Mesendoderm (in vitro differentiated cells): ENCODE data around the gene CHMP4A.
"Not testable (repeated sequence)": the region's sequence is repeated elsewhere in the genome, so short reads cannot be mapped to it uniquely, and the experiment has no call there.

Experiments
- DNase-seq: peaks from one replicate; pipeline ENCODE4 v3.0.0; 2013
- H2AK5ac ChIP-seq: 2 replicates; pipeline ENCODE4 v1.6.1; 2013; ENCODE audit warnings: low read length, inconsistent platforms
- H2BK120ac ChIP-seq: 2 replicates; pipeline ENCODE4 v1.6.1; 2013; ENCODE audit warnings: low read depth, mild to moderate bottlenecking, low read length, moderate library complexity, mixed read lengths
- H2BK15ac ChIP-seq: replicated peaks from 2 replicates; pipeline ENCODE4 v1.6.1; 2013; ENCODE audit warnings: low read depth, mild to moderate bottlenecking, moderate library complexity
- H2BK5ac ChIP-seq: 2 replicates; pipeline ENCODE4 v1.6.1; 2013; ENCODE audit warnings: low read length, inconsistent platforms
- H3K18ac ChIP-seq: 2 replicates; pipeline ENCODE4 v1.6.1; 2013; ENCODE audit warnings: mild to moderate bottlenecking, low read length, mixed read lengths
- H3K23ac ChIP-seq: one replicate; pipeline ENCODE4 v1.6.1; 2013; ENCODE audit warnings: low read length
- H3K27ac ChIP-seq: 2 replicates; pipeline ENCODE4 v1.5.1; 2013; ENCODE audit warnings: low read depth, mild to moderate bottlenecking, inconsistent platforms, low read length, moderate library complexity
- H3K27me3 ChIP-seq: 2 replicates; pipeline ENCODE4 v1.6.1; 2013; ENCODE audit warnings: low read length, control low read depth, mild to moderate bottlenecking, inconsistent platforms; ENCODE audit not compliant: insufficient read depth, poor library complexity
- H3K36me3 ChIP-seq: 2 replicates; pipeline ENCODE4 v1.6.1; 2013; ENCODE audit warnings: low read length, inconsistent platforms; ENCODE audit not compliant: control insufficient read depth, insufficient read depth
- H3K4ac ChIP-seq: one replicate; pipeline ENCODE4 v1.6.1; 2013; ENCODE audit warnings: low read depth, mild to moderate bottlenecking, low read length, moderate library complexity
- H3K4me1 ChIP-seq: 2 replicates; pipeline ENCODE4 v1.6.1; 2013; ENCODE audit warnings: low read depth, low read length, inconsistent platforms; ENCODE audit not compliant: control insufficient read depth
- H3K4me2 ChIP-seq: 2 replicates; pipeline ENCODE4 v1.6.1; 2013; ENCODE audit warnings: low read length
- H3K4me3 ChIP-seq: 2 replicates; pipeline ENCODE4 v1.5.1; 2013; ENCODE audit warnings: mild to moderate bottlenecking, low read length
- H3K56ac ChIP-seq: one replicate; pipeline ENCODE4 v1.6.1; 2013; ENCODE audit warnings: low read length
- H3K79me1 ChIP-seq: 2 replicates; pipeline ENCODE4 v1.6.1; 2013; ENCODE audit warnings: low read length, inconsistent platforms
- H3K79me2 ChIP-seq: 2 replicates; pipeline ENCODE4 v1.6.1; 2013; ENCODE audit warnings: mild to moderate bottlenecking, low read length; ENCODE audit not compliant: control insufficient read depth, insufficient read depth
- H3K9ac ChIP-seq: 2 replicates; pipeline ENCODE4 v1.6.1; 2013; ENCODE audit warnings: low read length, inconsistent platforms
- H4K5ac ChIP-seq: one replicate; pipeline ENCODE4 v1.6.1; 2013; ENCODE audit warnings: low read length
- H4K8ac ChIP-seq: one replicate; pipeline ENCODE4 v1.6.1; 2013; ENCODE audit warnings: low read depth, mild to moderate bottlenecking, control low read depth, low read length, moderate library complexity
- WGBS: extraction: QIAGEN DNeasy Blood & Tissue Kit; methylation state at CpG from one replicate; pipeline ENCODE4 v1.1.7; 2013; ENCODE audit warnings: low lambda C conversion rate, missing lambda C conversion rate; ENCODE audit not compliant: insufficient coverage; ENCODE audit errors: extremely low coverage; 5-methylcytosine and 5-hydroxymethylcytosine counted together

CHMP4A gene

DNA sequence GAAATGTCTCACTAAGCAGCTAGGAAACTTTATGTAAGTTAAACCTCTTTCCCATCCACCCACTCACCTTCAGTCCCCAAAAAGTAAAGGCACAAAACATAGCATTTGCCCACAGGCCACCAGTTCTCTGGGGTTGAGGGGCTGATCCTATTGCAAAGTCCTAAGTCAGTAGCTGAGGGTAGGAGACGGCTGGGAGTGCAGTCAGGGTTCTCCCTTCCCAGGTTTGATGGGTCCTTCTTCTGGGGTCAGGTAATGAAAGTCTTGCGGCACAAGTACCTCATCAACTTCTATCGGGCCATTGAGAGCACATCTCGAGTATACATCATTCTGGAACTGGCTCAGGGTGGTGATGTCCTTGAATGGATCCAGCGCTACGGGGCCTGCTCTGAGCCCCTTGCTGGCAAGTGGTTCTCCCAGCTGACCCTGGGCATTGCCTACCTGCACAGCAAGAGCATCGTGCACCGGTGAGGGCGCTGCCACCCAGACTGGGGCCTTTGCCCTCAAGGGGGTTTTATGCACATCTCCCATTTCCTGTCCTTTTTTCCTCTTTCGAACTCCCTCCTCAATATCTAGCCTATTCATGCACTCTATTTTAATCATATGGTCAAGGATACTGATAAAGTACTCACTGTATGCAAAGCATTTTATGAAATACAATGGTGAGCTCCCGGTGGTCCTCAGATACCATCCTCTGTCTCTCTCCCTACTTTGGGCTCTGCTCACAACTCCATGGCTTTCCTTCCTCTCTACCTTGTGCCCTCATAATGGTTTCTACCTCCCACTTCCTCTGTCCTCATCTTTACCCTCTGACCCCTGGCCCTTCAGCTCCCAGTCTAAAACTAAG is 6.8 kb downstream of the CHMP4A start:
- Histone ChIP-seq H3K9ac (no peak overlapping the region), H3K79me2 (no peaks in the 10 kb centered on the region), H3K79me1 (no peaks in the 10 kb centered on the region), H3K27ac (no peak overlapping the region), H3K4me1 (no peaks in the 10 kb centered on the region), H3K4ac (no peak overlapping the region), H4K5ac (no peak overlapping the region), H2BK5ac (no peak overlapping the region), H3K56ac (no peak overlapping the region), H2AK5ac (no peak overlapping the region), H3K27me3 (no peaks in the 10 kb centered on the region), H3K23ac (no peak overlapping the region), H2BK120ac (no peak overlapping the region), H3K4me2 (no peak overlapping the region), H3K18ac (no peak overlapping the region), H3K4me3 (no peak overlapping the region), H3K36me3 (peaks cover 11% of the 10 kb centered on the region), H4K8ac (no peak overlapping the region), H2BK15ac (no peak overlapping the region)
- DNase-seq, result no peak
- WGBS, result no CpG with 5 or more reads among the region's 11 CpGs

DNA sequence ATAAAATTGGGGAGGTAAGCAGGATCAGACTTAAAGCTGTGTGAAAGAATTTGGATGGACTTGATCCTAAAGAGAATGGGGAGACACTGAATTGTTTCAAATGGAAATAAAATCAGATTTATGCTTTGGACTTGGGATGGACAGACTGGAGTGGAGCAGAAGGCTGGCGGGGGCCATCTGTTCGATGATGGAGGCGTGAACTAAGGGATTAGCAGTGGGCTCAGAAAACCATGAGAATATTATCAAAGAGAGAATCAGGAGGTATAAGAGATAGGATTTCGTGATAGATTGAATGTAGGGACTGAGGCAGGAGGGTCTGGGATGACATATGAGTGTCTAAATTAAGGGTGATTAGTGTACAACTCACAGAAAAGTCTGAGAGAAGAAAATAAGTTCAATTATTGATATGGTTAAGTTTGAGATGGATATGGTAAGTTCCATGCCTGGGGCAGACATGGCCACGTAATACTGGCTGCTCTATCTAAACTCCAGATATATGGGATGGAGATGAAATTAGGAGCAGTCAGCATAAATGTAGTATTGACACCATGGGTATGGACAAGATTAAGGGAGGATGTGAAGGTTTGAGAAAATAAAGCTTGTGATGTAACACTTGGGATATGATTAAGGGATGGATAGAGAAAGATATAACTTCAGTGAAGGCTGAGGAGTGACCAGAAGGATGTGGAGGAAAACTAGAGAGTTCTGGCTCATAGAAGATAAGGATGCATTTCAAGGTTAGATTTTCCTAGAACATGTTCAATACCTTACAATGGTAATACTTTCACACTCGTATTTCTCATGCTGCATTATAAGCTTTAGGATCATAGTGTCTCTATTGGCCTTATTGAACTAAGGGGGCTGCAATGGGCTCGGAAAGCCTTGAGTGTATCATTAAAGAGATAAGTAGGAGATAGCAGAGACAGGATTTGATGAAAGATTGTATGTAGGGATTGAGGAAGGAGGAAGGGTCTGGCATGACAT is 8.8 kb downstream of the CHMP4A start:
- H4K5ac ChIP-seq, result no peak overlapping the region

DNA sequence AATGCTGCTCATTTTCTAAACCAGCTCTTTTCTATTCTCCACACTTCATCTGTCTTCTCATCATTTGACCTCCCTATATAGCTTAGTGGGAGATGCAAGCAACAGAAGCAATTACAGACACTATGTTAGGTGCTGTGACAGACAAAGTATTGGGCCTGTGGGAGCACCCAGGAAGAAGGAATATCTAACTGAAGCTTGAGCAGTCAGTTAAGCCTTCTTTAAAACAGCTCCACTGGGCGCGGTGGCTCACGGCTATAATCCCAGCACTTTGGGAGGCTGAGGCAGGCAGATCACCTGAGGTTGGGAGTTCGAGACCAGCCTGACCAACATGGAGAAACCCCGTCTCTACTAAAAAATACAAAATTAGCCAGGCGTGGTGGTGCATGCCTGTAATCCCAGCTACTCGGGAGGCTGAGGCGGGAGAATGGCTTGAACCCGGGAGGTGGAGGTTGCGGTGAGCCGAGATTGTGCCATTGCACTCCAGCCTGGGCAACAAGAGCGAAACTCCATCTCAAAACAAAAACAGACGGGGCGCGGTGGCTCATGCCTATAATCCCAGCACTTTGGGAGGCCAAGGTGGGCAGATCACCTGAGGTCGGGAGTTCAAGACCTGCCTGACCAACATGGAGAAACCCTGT is 9.9 kb downstream of the CHMP4A start:
- H3K27me3 ChIP-seq, H3K4ac ChIP-seq, H3K9ac ChIP-seq, H4K5ac ChIP-seq, H3K4me1 ChIP-seq, H3K79me1 ChIP-seq, H2AK5ac ChIP-seq, DNase-seq, H3K79me2 ChIP-seq, H3K27ac ChIP-seq, H2BK120ac ChIP-seq, H2BK5ac ChIP-seq, H3K36me3 ChIP-seq, H3K18ac ChIP-seq, H2BK15ac ChIP-seq, H3K4me2 ChIP-seq, H3K4me3 ChIP-seq, H3K23ac ChIP-seq, H4K8ac ChIP-seq, H3K56ac ChIP-seq: not testable (repeated sequence)
- WGBS, result no CpG with 5 or more reads among the region's 16 CpGs

More for the DNA sequence above, 8.8 kb downstream of the CHMP4A start:
- no peak overlapping the region for H3K9ac ChIP-seq
- no peaks in the 10 kb centered on the region for H3K27me3 ChIP-seq
- H2BK15ac ChIP-seq, result no peak overlapping the region
- H3K4ac ChIP-seq, result no peak overlapping the region
- H3K18ac ChIP-seq, result no peak overlapping the region
- no peak overlapping the region for H3K27ac ChIP-seq
- WGBS, result 100% methylated on average over 1 of the region's 7 CpGs
- H2BK5ac ChIP-seq, result no peak overlapping the region
- H3K4me1 ChIP-seq, result no peaks in the 10 kb centered on the region
- H3K4me3 ChIP-seq, result no peak overlapping the region
- H4K8ac ChIP-seq, result no peak overlapping the region
- no peaks in the 10 kb centered on the region for H3K79me2 ChIP-seq
- H3K79me1 ChIP-seq, result no peaks in the 10 kb centered on the region
- H3K4me2 ChIP-seq, result no peak overlapping the region
- peaks cover 7% of the 10 kb centered on the region for H3K36me3 ChIP-seq
- no peak overlapping the region for H2BK120ac ChIP-seq
- no peak overlapping the region for H3K23ac ChIP-seq
- DNase-seq, result no peak
- H3K56ac ChIP-seq, result no peak overlapping the region
- H2AK5ac ChIP-seq, result no peak overlapping the region

DNA sequence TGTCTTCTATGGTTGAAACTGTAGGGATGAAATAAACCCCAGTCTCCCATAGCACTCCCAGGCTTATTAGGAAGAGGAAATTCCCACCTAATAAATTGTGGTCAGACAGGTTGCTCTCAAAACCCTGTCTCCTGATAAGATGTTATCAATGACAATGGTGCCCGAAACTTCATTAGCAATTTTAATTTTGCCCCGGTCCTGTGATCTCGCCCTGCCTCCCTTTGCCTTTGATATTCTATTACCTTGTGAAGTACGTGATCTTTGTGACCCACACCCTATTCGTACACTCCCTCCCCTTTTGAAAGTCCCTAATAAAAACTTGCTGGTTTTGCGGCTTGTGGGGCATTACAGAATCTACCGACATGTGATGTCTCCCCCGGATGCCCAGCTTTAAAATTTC is 10.8 kb downstream of the CHMP4A start:
- H3K79me1 ChIP-seq, H3K4me2 ChIP-seq, H3K4me3 ChIP-seq, H3K27ac ChIP-seq, H3K23ac ChIP-seq, H3K18ac ChIP-seq, H3K56ac ChIP-seq, H3K4me1 ChIP-seq, H2BK5ac ChIP-seq, H2BK120ac ChIP-seq, H4K8ac ChIP-seq, H4K5ac ChIP-seq, H2AK5ac ChIP-seq, H3K36me3 ChIP-seq, H3K4ac ChIP-seq, H2BK15ac ChIP-seq, DNase-seq, H3K27me3 ChIP-seq, H3K9ac ChIP-seq, H3K79me2 ChIP-seq: not testable (repeated sequence)
- no CpG with 5 or more reads among the region's 8 CpGs for WGBS

DNA sequence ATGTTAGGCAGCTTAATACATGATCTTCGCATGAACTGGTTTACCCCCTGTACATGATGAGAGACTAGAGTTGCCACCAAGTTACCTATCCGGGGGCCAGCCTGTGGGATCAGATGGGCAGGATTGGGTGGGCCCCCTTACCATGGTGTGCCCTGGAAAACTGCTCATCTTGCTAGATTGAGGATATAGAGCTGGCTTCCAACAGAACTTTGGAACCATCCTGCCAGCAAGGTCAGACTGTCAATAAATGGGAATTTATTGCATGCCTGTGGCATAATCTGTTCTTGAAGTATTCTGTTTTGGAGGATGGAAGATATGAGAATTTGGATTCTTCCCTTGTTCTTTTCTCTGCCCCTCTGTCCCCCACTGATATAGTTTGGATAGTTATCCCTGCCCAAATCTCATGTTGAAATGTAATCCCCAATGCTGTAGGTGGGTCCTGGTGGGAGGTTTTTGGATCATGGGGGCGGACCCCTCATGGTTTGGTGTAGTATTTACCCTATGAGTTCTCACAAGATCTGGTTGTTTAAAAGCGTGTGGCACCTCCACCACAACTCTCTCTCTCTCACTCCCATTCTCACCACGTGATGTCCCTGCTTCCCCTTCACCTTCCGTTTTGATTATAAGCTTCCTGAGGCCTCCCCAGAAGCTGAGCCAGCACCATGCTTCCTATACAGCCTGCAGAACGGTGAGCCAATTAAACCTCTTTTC is 14.3 kb downstream of the CHMP4A start:
- Histone ChIP-seq H2BK15ac (no peak overlapping the region), H3K4me2 (no peak overlapping the region), H3K27me3 (no peaks in the 10 kb centered on the region), H3K36me3 (no peaks in the 10 kb centered on the region), H2BK5ac (no peak overlapping the region), H3K4me1 (no peaks in the 10 kb centered on the region), H2BK120ac (no peak overlapping the region), H3K4ac (no peak overlapping the region), H3K79me1 (no peaks in the 10 kb centered on the region), H3K9ac (no peak overlapping the region), H4K5ac (no peak overlapping the region), H3K4me3 (no peak overlapping the region), H3K23ac (no peak overlapping the region), H3K27ac (no peak overlapping the region), H4K8ac (no peak overlapping the region), H3K18ac (no peak overlapping the region), H2AK5ac (no peak overlapping the region), H3K56ac (no peak overlapping the region), H3K79me2 (no peaks in the 10 kb centered on the region)
- no CpG with 5 or more reads among the region's 7 CpGs for WGBS
- DNase-seq, result no peak
